H9 (cell line): ENCODE data around the gene ZNHIT2. TPM values are rescaled to one million over a fixed set of nuclear protein-coding genes. Genes with fewer than 3 reads are reported as not detected.

Experiments
- DNase-seq: peaks from one replicate; pipeline ENCODE4 v3.0.0-alpha.2; 2017
- H2AFZ ChIP-seq: one replicate; pipeline ENCODE4 v1.6.1; 2013; ENCODE audit warnings: mild to moderate bottlenecking, low read length, control low read depth, moderate library complexity
- H2AK5ac ChIP-seq: 2 replicates; pipeline ENCODE4 v1.6.1; 2013; ENCODE audit warnings: low read length, control low read depth, mixed read lengths; ENCODE audit not compliant: insufficient read length
- H2BK120ac ChIP-seq: one replicate; pipeline ENCODE4 v1.6.1; 2013; ENCODE audit warnings: low read depth, mild to moderate bottlenecking, low read length, control low read depth, inconsistent platforms; ENCODE audit not compliant: poor library complexity, severe bottlenecking
- H2BK12ac ChIP-seq: 2 replicates; pipeline ENCODE4 v1.6.1; 2013; ENCODE audit warnings: low read length, control low read depth, mixed read lengths, low read depth; ENCODE audit not compliant: insufficient read length
- H2BK15ac ChIP-seq: 2 replicates; pipeline ENCODE4 v1.6.1; 2013; ENCODE audit warnings: low read depth, low read length, control low read depth
- H2BK20ac ChIP-seq: one replicate; pipeline ENCODE4 v1.6.1; 2013; ENCODE audit warnings: low read depth, mild to moderate bottlenecking, low read length, control low read depth, inconsistent platforms; ENCODE audit not compliant: poor library complexity, severe bottlenecking
- H2BK5ac ChIP-seq: 2 replicates; pipeline ENCODE4 v1.6.1; 2013; ENCODE audit warnings: low read length, control low read depth, mixed read lengths; ENCODE audit not compliant: insufficient read length
- H3K14ac ChIP-seq: 2 replicates; pipeline ENCODE4 v1.6.1; 2013; ENCODE audit warnings: low read length, control low read depth; ENCODE audit not compliant: insufficient read depth
- H3K18ac ChIP-seq: 2 replicates; pipeline ENCODE4 v1.6.1; 2013; ENCODE audit warnings: low read depth, mild to moderate bottlenecking, mixed read lengths, low read length, control low read depth; ENCODE audit not compliant: insufficient read length
- H3K23ac ChIP-seq: 2 replicates; pipeline ENCODE4 v1.6.1; 2013; ENCODE audit warnings: low read length, control low read depth, mixed read lengths, low read depth; ENCODE audit not compliant: insufficient read length
- H3K23me2 ChIP-seq: 2 replicates; pipeline ENCODE4 v1.6.1; 2013; ENCODE audit warnings: low read depth, mild to moderate bottlenecking, mixed read lengths, low read length, control low read depth; ENCODE audit not compliant: insufficient read length, poor library complexity, severe bottlenecking
- H3K27ac ChIP-seq: 2 replicates; pipeline ENCODE4 v1.5.1; 2013; ENCODE audit warnings: low read length, control low read depth, mixed read lengths, low read depth; ENCODE audit not compliant: insufficient read length
- H3K27me3 ChIP-seq: 2 replicates; pipeline ENCODE4 v1.6.1; 2013; ENCODE audit warnings: low read length, control low read depth, inconsistent platforms; ENCODE audit not compliant: insufficient read depth
- H3K4ac ChIP-seq: 2 replicates; pipeline ENCODE4 v1.6.1; 2013; ENCODE audit warnings: low read depth, mild to moderate bottlenecking, control low read depth, inconsistent platforms, low read length, moderate library complexity
- H3K4me1 ChIP-seq: 2 replicates; pipeline ENCODE4 v1.6.1; 2013; ENCODE audit warnings: low read length, control low read depth, inconsistent platforms; ENCODE audit not compliant: insufficient read depth
- H3K4me2 ChIP-seq: 2 replicates; pipeline ENCODE4 v1.6.1; 2013; ENCODE audit warnings: low read length, control low read depth, mixed read lengths; ENCODE audit not compliant: insufficient read length, insufficient read depth
- H3K56ac ChIP-seq: 2 replicates; pipeline ENCODE4 v1.6.1; 2013; ENCODE audit warnings: low read depth, mild to moderate bottlenecking, mixed read lengths, low read length, control low read depth; ENCODE audit not compliant: insufficient read length
- H3K79me1 ChIP-seq: 2 replicates; pipeline ENCODE4 v1.6.1; 2013; ENCODE audit warnings: low read depth, mild to moderate bottlenecking, moderate library complexity, low read length, control low read depth, inconsistent platforms; ENCODE audit not compliant: insufficient read depth, poor library complexity, severe bottlenecking
- H3K79me2 ChIP-seq: 2 replicates; pipeline ENCODE4 v1.6.1; 2013; ENCODE audit warnings: low read length, control low read depth, inconsistent platforms; ENCODE audit not compliant: insufficient read depth
- H3K9ac ChIP-seq: 2 replicates; pipeline ENCODE4 v1.6.1; 2013; ENCODE audit warnings: low read length, control low read depth, mixed read lengths; ENCODE audit not compliant: insufficient read length; ENCODE audit errors: extremely low read depth
- H3K9me3 ChIP-seq: one replicate; pipeline ENCODE4 v1.6.1; 2013; ENCODE audit warnings: low read depth, low read length, inconsistent platforms; ENCODE audit not compliant: control insufficient read depth
- H3T11ph ChIP-seq: one replicate; pipeline ENCODE4 v1.6.1; 2013; ENCODE audit warnings: mild to moderate bottlenecking, low read length, control low read depth, inconsistent platforms
- H4K20me1 ChIP-seq: one replicate; pipeline ENCODE4 v1.6.1; 2013; ENCODE audit not compliant: control insufficient read depth, insufficient read length, insufficient read depth
- H4K5ac ChIP-seq: 2 replicates; pipeline ENCODE4 v1.6.1; 2013; ENCODE audit warnings: low read depth, mild to moderate bottlenecking, mixed read lengths, low read length, control low read depth; ENCODE audit not compliant: insufficient read length
- H4K8ac ChIP-seq: replicated peaks from 2 replicates; pipeline ENCODE4 v1.6.1; 2013; ENCODE audit warnings: low read length, control low read depth, mixed read lengths, low read depth; ENCODE audit not compliant: insufficient read length
- H4K91ac ChIP-seq: 2 replicates; pipeline ENCODE4 v1.6.1; 2013; ENCODE audit warnings: low read depth, mild to moderate bottlenecking, moderate library complexity, mixed read lengths, low read length, control low read depth; ENCODE audit not compliant: insufficient read length
- H3K27ac Mint-ChIP-seq, 3 experiments: 2 replicates in 2 of 3; 3 replicates in 1 of 3; pipeline ENCODE4 v1.8.0; 2020 to 2021; ENCODE audit warnings: mixed read lengths in 3 of 3, mild to moderate bottlenecking in 1 of 3, moderate library complexity in 1 of 3
- H3K27me3 Mint-ChIP-seq: 2 replicates; pipeline ENCODE4 v1.8.0; 2021; ENCODE audit warnings: low read depth, mild to moderate bottlenecking, moderate library complexity, mixed read lengths
- H3K36me3 Mint-ChIP-seq, 3 experiments: 2 replicates in 2 of 3; 3 replicates in 1 of 3; pipeline ENCODE4 v1.8.0; 2020 to 2021; ENCODE audit warnings: low read depth in 3 of 3, mixed read lengths in 3 of 3; ENCODE audit not compliant: insufficient read depth in 1 of 3
- H3K4me1 Mint-ChIP-seq, 2 experiments: 2 replicates each; pipeline ENCODE4 v1.8.0; 2020; ENCODE audit warnings: mixed read lengths in 2 of 2
- H3K4me3 Mint-ChIP-seq, 2 experiments: 2 replicates in 1 of 2; 3 replicates in 1 of 2; pipeline ENCODE4 v1.8.0; 2020 to 2021; ENCODE audit warnings: mild to moderate bottlenecking in 2 of 2, mixed read lengths in 2 of 2, moderate library complexity in 1 of 2
- H3K9me3 Mint-ChIP-seq, 2 experiments: 2 replicates in 1 of 2; 3 replicates in 1 of 2; pipeline ENCODE4 v1.8.0; 2020; ENCODE audit warnings: mild to moderate bottlenecking in 2 of 2, mixed read lengths in 2 of 2, moderate library complexity in 1 of 2
- CTCF ChIP-seq: fragments of 200-600 bp; sonication (generic); conservative IDR thresholded peaks from 3 replicates; pipeline ENCODE4 v1.8.0; 2021; ENCODE audit warnings: antibody characterized with exemption, mild to moderate bottlenecking
- WGBS: extraction: QIAGEN DNeasy Blood & Tissue Kit; methylation state at CpG from one replicate; pipeline ENCODE4 v1.1.7; 2013; ENCODE audit warnings: missing lambda C conversion rate, low lambda C conversion rate, mixed read lengths; ENCODE audit not compliant: insufficient read length; ENCODE audit errors: extremely low coverage; 5-methylcytosine and 5-hydroxymethylcytosine counted together
- total RNA-seq: library from RNA; stranded (reverse); gene quantifications from 2 replicates; pipeline ENCODE4 v1.2.1, GENCODE V29; 2021

Gene ZNHIT2
- total RNA-seq, 1 experiment from 2014 or later = 18.3 TPM

DNA sequence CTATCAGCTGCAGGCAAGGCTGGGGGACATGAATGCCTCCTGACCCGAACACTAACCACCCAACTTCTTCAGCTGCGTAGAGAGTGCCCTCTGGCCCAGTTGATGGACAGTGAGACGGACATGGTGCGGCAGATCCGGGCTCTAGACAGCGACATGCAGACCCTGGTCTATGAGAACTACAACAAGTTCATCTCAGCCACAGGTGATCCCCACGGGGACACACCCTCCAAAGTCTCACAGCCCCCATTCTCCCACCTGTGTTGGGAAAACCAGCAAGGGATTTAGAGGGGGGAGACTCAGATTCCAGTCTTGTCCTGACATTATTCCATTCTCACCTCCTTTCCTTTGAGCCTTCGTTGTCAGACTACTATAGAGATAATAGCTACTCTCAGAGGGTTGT is 20.6 kb downstream of the ZNHIT2 start:
- Mint-ChIP-seq H3K9me3 (no peaks in the 10 kb centered on the region), H3K36me3 (peaks cover 4 to 10% (median 5%) of the 10 kb centered on the region in 3 experiments; a peak in 5 of 7 replicates), H3K27ac (0 out of 7 replicates have a peak overlapping the region, but pooled peaks of 1 of the 3 experiments have one; percentile 24), H3K4me1 (peaks cover 8 to 9% of the 10 kb centered on the region in 2 experiments), H3K27me3 (no peaks in the 10 kb centered on the region), H3K4me3 (peak overlapping the region; percentile 95 to 96)
- Histone ChIP-seq H4K91ac (no peak overlapping the region), H3K4me2 (peak overlapping the region; percentile 55), H2BK12ac (no peak overlapping the region), H4K8ac (no peak overlapping the region), H4K5ac (no peak overlapping the region), H2BK20ac (no peak overlapping the region), H3K79me1 (peaks cover 4% of the 10 kb centered on the region), H2BK5ac (no peak overlapping the region), H3K4me1 (no peaks in the 10 kb centered on the region), H2AK5ac (no peak overlapping the region), H2AFZ (no peak overlapping the region), H3K4ac (no peak overlapping the region), H2BK15ac (no peak overlapping the region), H3K18ac (no peak overlapping the region), H3K9ac (no peak overlapping the region), H3K14ac (no peak overlapping the region), H4K20me1 (no peaks in the 10 kb centered on the region), H2BK120ac (no peak overlapping the region), H3K27me3 (no peaks in the 10 kb centered on the region), H3K79me2 (0 out of 2 replicates have a peak, but pooled peaks cover 3% of the 10 kb centered on the region), H3K27ac (no peak overlapping the region), H3K23me2 (no peaks in the 10 kb centered on the region), H3K9me3 (no peaks in the 10 kb centered on the region), H3K23ac (no peak overlapping the region), H3K56ac (no peak overlapping the region), H3T11ph (no peak overlapping the region)
- no peak for TF ChIP-seq CTCF
- no CpG with 5 or more reads among the region's 8 CpGs for WGBS
- DNase-seq = no peak
